ENCODE results near the gene CC2D1A. TPM values are rescaled to one million over a fixed set of nuclear protein-coding genes. Genes with fewer than 3 reads are reported as not detected.

Gene CC2D1A
- total RNA-seq, 1 experiment from 2014 or later = 67.7 TPM

DNA sequence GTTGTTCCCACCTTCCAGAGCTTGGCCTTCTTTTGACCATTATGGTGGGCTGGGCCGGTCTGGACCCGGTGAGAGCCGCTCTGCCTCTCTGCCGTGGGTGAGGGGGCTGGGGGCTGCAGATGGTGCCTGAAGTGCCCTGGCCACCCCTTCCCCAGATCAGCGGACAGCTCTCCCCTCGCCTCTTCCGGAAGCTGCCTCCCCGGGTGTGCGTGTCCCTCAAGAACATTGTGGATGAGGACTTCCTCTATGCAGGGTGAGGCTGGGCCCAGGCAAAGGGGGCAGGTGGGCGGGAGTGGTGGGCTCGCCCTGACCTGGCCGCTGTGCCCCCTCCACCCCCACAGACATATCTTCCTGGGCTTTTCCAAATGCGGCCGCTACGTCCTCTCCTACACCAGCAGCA, 48.2 kb downstream of the CC2D1A start:
- TF ChIP-seq EZH2 (IDR thresholded peaks at IDR 0.05; ENCODE audit: low read length, unreplicated experiment) (no peak), EZH2phosphoT487 (IDR thresholded peaks at IDR 0.05; ENCODE audit: borderline replicate concordance, low read length) (no peak)
- TF ChIP-seq, protein P1, sequence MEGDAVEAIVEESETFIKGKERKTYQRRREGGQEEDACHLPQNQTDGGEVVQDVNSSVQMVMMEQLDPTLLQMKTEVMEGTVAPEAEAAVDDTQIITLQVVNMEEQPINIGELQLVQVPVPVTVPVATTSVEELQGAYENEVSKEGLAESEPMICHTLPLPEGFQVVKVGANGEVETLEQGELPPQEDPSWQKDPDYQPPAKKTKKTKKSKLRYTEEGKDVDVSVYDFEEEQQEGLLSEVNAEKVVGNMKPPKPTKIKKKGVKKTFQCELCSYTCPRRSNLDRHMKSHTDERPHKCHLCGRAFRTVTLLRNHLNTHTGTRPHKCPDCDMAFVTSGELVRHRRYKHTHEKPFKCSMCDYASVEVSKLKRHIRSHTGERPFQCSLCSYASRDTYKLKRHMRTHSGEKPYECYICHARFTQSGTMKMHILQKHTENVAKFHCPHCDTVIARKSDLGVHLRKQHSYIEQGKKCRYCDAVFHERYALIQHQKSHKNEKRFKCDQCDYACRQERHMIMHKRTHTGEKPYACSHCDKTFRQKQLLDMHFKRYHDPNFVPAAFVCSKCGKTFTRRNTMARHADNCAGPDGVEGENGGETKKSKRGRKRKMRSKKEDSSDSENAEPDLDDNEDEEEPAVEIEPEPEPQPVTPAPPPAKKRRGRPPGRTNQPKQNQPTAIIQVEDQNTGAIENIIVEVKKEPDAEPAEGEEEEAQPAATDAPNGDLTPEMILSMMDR (conservative IDR thresholded peaks at IDR 0.05; ENCODE audit: low read depth, low read length) = no peak
- ATAC-seq (no peak), DNase-seq (no peak)
- Histone ChIP-seq H3K4me1 (ENCODE audit: insufficient read depth, low read length) (peaks cover 10% of the 10 kb centered on the region), H3K27me3 (ENCODE audit: low read length) (no peaks in the 10 kb centered on the region), H3K79me2 (ENCODE audit: low read length) (peaks cover 20% of the 10 kb centered on the region), H3K4me2 (ENCODE audit: low read length) (no peak overlapping the region), H3K36me3 (ENCODE audit: low read depth, low read length) (peaks cover 26% of the 10 kb centered on the region; the same call in 1 of the 2 replicates), H3K27ac (ENCODE audit: low read length) (no peak overlapping the region), H3K9me2 (replicated peaks; ENCODE audit: low read length) (no peaks in the 10 kb centered on the region), H3K9me3 (ENCODE audit: low read length) (no peaks in the 10 kb centered on the region), H3F3A (ENCODE audit: low read length, unreplicated experiment) (no peaks in the 10 kb centered on the region), H3K4me3 (ENCODE audit: low read length) (no peak overlapping the region), H3K9ac (ENCODE audit: low read length) (no peak overlapping the region), H4K20me1 (ENCODE audit: low read length) (no peaks in the 10 kb centered on the region; the same call in 1 of the 2 replicates), H2AFZ (ENCODE audit: low read length) (no peak overlapping the region)
- intact Hi-C loops (cut with micrococcal nuclease) = no loop called here
- no TSS peak for BruUV-seq (replicated peaks)
- CTCF ChIA-PET = no interaction called here
- POLR2A ChIA-PET (ENCODE audit: unreplicated experiment) = no interaction called here

DNA sequence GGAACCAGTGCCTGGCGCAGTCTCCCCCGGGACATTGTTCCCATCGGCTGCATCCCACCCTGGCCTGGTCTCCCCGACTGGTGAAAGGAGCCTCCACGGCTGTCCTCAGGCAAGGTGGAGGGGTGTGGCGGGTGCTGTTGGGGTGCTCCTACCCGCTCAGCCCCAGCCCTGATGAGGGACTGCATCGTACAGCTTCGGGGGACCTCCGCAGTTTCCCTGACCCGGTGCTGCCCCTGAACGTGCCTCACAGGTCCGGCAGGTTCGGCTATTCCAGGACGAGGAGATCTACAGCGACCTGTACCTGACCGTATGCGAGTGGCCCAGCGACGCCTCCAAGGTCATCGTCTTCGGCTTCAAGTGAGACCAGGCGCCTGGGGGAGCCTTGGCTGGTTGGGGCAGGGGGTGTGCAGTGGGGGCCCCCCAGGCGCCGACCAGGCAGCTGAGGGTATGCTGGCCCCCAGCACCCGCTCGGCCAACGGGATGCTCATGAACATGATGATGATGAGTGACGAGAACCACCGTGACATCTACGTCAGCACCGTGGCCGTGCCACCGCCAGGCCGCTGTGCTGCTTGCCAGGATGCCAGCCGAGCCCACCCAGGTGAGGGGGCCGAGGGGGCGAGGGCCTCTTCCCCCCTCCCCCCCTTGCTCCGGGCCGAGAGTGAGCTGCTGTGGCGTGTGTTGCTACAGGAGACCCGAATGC, 49.8 kb downstream of the CC2D1A start:
- intact Hi-C loops (cut with micrococcal nuclease) = no loop called here
- no TSS peak for BruUV-seq (replicated peaks)
- ATAC-seq (no peak), DNase-seq (no peak)
- Histone ChIP-seq H3K9me3 (ENCODE audit: low read length) (no peaks in the 10 kb centered on the region), H3F3A (ENCODE audit: low read length, unreplicated experiment) (no peaks in the 10 kb centered on the region), H3K9me2 (replicated peaks; ENCODE audit: low read length) (no peaks in the 10 kb centered on the region), H3K4me1 (ENCODE audit: insufficient read depth, low read length) (peaks cover 10% of the 10 kb centered on the region), H3K36me3 (ENCODE audit: low read depth, low read length) (peaks cover 39% of the 10 kb centered on the region; the same call in 1 of the 2 replicates), H3K27ac (ENCODE audit: low read length) (no peak overlapping the region), H3K79me2 (ENCODE audit: low read length) (peaks cover 20% of the 10 kb centered on the region), H3K4me3 (ENCODE audit: low read length) (no peak overlapping the region), H3K27me3 (ENCODE audit: low read length) (no peaks in the 10 kb centered on the region), H2AFZ (ENCODE audit: low read length) (no peak overlapping the region), H3K9ac (ENCODE audit: low read length) (no peak overlapping the region), H4K20me1 (ENCODE audit: low read length) (no peaks in the 10 kb centered on the region; the same call in 1 of the 2 replicates), H3K4me2 (ENCODE audit: low read length) (no peak overlapping the region)
- ChIA-PET POLR2A (ENCODE audit: unreplicated experiment) (no interaction called here), CTCF (no interaction called here)
- TF ChIP-seq, protein P1 (conservative IDR thresholded peaks at IDR 0.05; ENCODE audit: low read depth, low read length) = no peak
- TF ChIP-seq EZH2 (IDR thresholded peaks at IDR 0.05; ENCODE audit: low read length, unreplicated experiment) (no peak), EZH2phosphoT487 (IDR thresholded peaks at IDR 0.05; ENCODE audit: borderline replicate concordance, low read length) (no peak)

DNA sequence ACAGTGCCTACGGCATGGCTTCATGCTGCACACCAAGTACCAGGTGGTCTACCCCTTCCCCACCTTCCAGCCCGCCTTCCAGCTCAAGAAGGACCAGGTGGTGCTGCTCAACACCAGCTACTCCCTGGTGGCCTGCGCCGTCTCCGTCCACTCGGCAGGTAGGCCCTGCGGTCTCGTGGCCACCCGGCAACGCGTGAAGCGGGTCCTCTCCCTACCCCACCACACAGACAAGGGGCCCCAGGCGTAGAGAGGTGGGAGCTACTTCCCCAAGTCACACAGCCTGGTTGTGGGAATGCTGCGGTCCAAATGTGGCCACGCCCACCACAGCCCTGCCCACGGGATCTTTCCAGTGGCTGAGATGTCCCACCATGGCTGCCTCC, 50.4 kb downstream of the CC2D1A start:
- TF ChIP-seq EZH2 (IDR thresholded peaks at IDR 0.05; ENCODE audit: low read length, unreplicated experiment) (no peak), EZH2phosphoT487 (IDR thresholded peaks at IDR 0.05; ENCODE audit: borderline replicate concordance, low read length) (no peak)
- TF ChIP-seq, protein P1 (conservative IDR thresholded peaks at IDR 0.05; ENCODE audit: low read depth, low read length) = no peak
- intact Hi-C loops (cut with micrococcal nuclease) = no loop called here
- Histone ChIP-seq H3K27ac (ENCODE audit: low read length) (no peak overlapping the region), H3K79me2 (ENCODE audit: low read length) (peaks cover 20% of the 10 kb centered on the region), H3K36me3 (ENCODE audit: low read depth, low read length) (peaks cover 39% of the 10 kb centered on the region; the same call in 1 of the 2 replicates), H3K4me3 (ENCODE audit: low read length) (no peak overlapping the region), H2AFZ (ENCODE audit: low read length) (no peak overlapping the region), H4K20me1 (ENCODE audit: low read length) (no peaks in the 10 kb centered on the region; the same call in 1 of the 2 replicates), H3K4me1 (ENCODE audit: insufficient read depth, low read length) (peaks cover 10% of the 10 kb centered on the region), H3F3A (ENCODE audit: low read length, unreplicated experiment) (no peaks in the 10 kb centered on the region), H3K9me2 (replicated peaks; ENCODE audit: low read length) (no peaks in the 10 kb centered on the region), H3K27me3 (ENCODE audit: low read length) (no peaks in the 10 kb centered on the region), H3K9ac (ENCODE audit: low read length) (no peak overlapping the region), H3K4me2 (ENCODE audit: low read length) (no peak overlapping the region), H3K9me3 (ENCODE audit: low read length) (no peaks in the 10 kb centered on the region)
- BruUV-seq (replicated peaks) = no TSS peak
- DNase-seq = no peak
- ChIA-PET CTCF (no interaction called here), POLR2A (ENCODE audit: unreplicated experiment) (no interaction called here)
- ATAC-seq = no peak
